ENCODE data around the gene DNAAF3.

Gene DNAAF3

GRCh38 chr19:55160128-55160985, 6.1 kb downstream of the DNAAF3 start:
- H2BK12ac ChIP-seq (ENCODE audit: low read length in 2 of 2), result peak overlapping the region; percentile 29 to 38
- H3K9me3 ChIP-seq (ENCODE audit: control insufficient read depth, low read length), result no peaks in the 10 kb centered on the region
- peak overlapping the region in 1 of 2 experiments; percentile 42 for H3K18ac ChIP-seq (ENCODE audit: low read depth in 1 of 2, low read length in 2 of 2)
- H3K14ac ChIP-seq (ENCODE audit: low read length in 2 of 2), result peak overlapping the region in 1 of 2 experiments; percentile 82
- peaks cover 34 to 47% of the 10 kb centered on the region in 2 experiments for H3K27me3 ChIP-seq (ENCODE audit: control insufficient read depth in 1 of 2, insufficient read depth in 1 of 2, low read length in 2 of 2)
- H2AK5ac ChIP-seq (ENCODE audit: low read length, severe bottlenecking), result no peak overlapping the region
- H4K91ac ChIP-seq (ENCODE audit: low read length), result no peak overlapping the region
- no peaks in the 10 kb centered on the region for H3K79me1 ChIP-seq (replicated peaks; ENCODE audit: low read length, poor library complexity, severe bottlenecking)
- H3K4ac ChIP-seq (ENCODE audit: low read depth in 1 of 2, low read length in 2 of 2), result peak overlapping the region in 1 of 2 experiments; percentile 18
- H3K4me1 ChIP-seq (ENCODE audit: control insufficient read depth, insufficient read depth, low read depth, low read length), result peaks cover 33% of the 10 kb centered on the region
- DNase-seq, result peak; percentile 80
- no peak overlapping the region for H2BK5ac ChIP-seq (ENCODE audit: low read depth, low read length, poor library complexity, severe bottlenecking)
- WGBS, result 7% methylated on average over 19 of the region's 33 CpGs
- H4K8ac ChIP-seq (ENCODE audit: low read length), result no peak overlapping the region
- no peak overlapping the region for H3K27ac ChIP-seq (ENCODE audit: low read length, poor library complexity, severe bottlenecking)
- H3K4me3 ChIP-seq (ENCODE audit: insufficient read depth in 1 of 2, low read depth in 1 of 2, low read length in 2 of 2), result no peak overlapping the region
- H2BK120ac ChIP-seq (ENCODE audit: low read depth, low read length), result no peak overlapping the region
- no peaks in the 10 kb centered on the region for H3K36me3 ChIP-seq (ENCODE audit: control insufficient read depth in 1 of 2, insufficient read depth in 2 of 2, low read depth in 1 of 2, low read length in 2 of 2)
- no peak overlapping the region for H3K23ac ChIP-seq (ENCODE audit: low read length in 2 of 2)
- H3K9ac ChIP-seq (ENCODE audit: low read length), result no peak overlapping the region
- no peak overlapping the region for H2AFZ ChIP-seq (ENCODE audit: low read depth, low read length)
- no peak overlapping the region for H3K4me2 ChIP-seq (ENCODE audit: low read length, poor library complexity, severe bottlenecking)
- no peak overlapping the region for H2BK15ac ChIP-seq (ENCODE audit: low read depth, poor library complexity, severe bottlenecking)

GRCh38 chr19:55158848-55159749, 7.3 kb downstream of the DNAAF3 start:
- H3K23ac ChIP-seq (ENCODE audit: low read length in 2 of 2), result no peak overlapping the region

GRCh38 chr19:55158423-55158822, 8.0 kb downstream of the DNAAF3 start:
- Histone ChIP-seq H3K4me3 (ENCODE audit: insufficient read depth in 1 of 2, low read depth in 1 of 2, low read length in 2 of 2) (no peak overlapping the region), H4K91ac (ENCODE audit: low read length) (no peak overlapping the region), H3K9ac (ENCODE audit: low read length) (no peak overlapping the region), H3K79me1 (replicated peaks; ENCODE audit: low read length, poor library complexity, severe bottlenecking) (no peaks in the 10 kb centered on the region), H2BK12ac (ENCODE audit: low read length in 2 of 2) (no peak overlapping the region), H2BK15ac (ENCODE audit: low read depth, poor library complexity, severe bottlenecking) (no peak overlapping the region), H2AK5ac (ENCODE audit: low read length, severe bottlenecking) (no peak overlapping the region), H3K36me3 (ENCODE audit: control insufficient read depth in 1 of 2, insufficient read depth in 2 of 2, low read depth in 1 of 2, low read length in 2 of 2) (no peaks in the 10 kb centered on the region), H3K4me2 (ENCODE audit: low read length, poor library complexity, severe bottlenecking) (no peak overlapping the region), H3K27me3 (ENCODE audit: control insufficient read depth in 1 of 2, insufficient read depth in 1 of 2, low read length in 2 of 2) (peaks cover 33 to 42% of the 10 kb centered on the region in 2 experiments), H3K14ac (ENCODE audit: low read length in 2 of 2) (no peak overlapping the region), H3K27ac (ENCODE audit: low read length, poor library complexity, severe bottlenecking) (no peak overlapping the region), H3K9me3 (ENCODE audit: control insufficient read depth, low read length) (no peaks in the 10 kb centered on the region), H2AFZ (ENCODE audit: low read depth, low read length) (no peak overlapping the region), H3K4ac (ENCODE audit: low read depth in 1 of 2, low read length in 2 of 2) (no peak overlapping the region), H2BK120ac (ENCODE audit: low read depth, low read length) (no peak overlapping the region), H4K8ac (ENCODE audit: low read length) (no peak overlapping the region), H3K23ac (ENCODE audit: low read length in 2 of 2) (no peak overlapping the region), H3K4me1 (ENCODE audit: control insufficient read depth, insufficient read depth, low read depth, low read length) (peaks cover 33% of the 10 kb centered on the region), H3K18ac (ENCODE audit: low read depth in 1 of 2, low read length in 2 of 2) (no peak overlapping the region), H2BK5ac (ENCODE audit: low read depth, low read length, poor library complexity, severe bottlenecking) (no peak overlapping the region)
- no peak for DNase-seq
- 75% methylated on average over 4 of the region's 4 CpGs for WGBS

More at GRCh38 chr19:55158848-55159749, 7.3 kb downstream of the DNAAF3 start:
- no peak overlapping the region for H3K4ac ChIP-seq (ENCODE audit: low read depth in 1 of 2, low read length in 2 of 2)
- H2BK120ac ChIP-seq (ENCODE audit: low read depth, low read length), result no peak overlapping the region
- no peak overlapping the region for H2BK12ac ChIP-seq (ENCODE audit: low read length in 2 of 2)
- no peak overlapping the region for H2BK15ac ChIP-seq (ENCODE audit: low read depth, poor library complexity, severe bottlenecking)
- H3K4me3 ChIP-seq (ENCODE audit: insufficient read depth in 1 of 2, low read depth in 1 of 2, low read length in 2 of 2), result peak overlapping the region in 1 of 2 experiments; percentile 33
- H2AK5ac ChIP-seq (ENCODE audit: low read length, severe bottlenecking), result no peak overlapping the region
- no peak overlapping the region for H2AFZ ChIP-seq (ENCODE audit: low read depth, low read length)
- no peak overlapping the region for H3K4me2 ChIP-seq (ENCODE audit: low read length, poor library complexity, severe bottlenecking)
- no peak overlapping the region for H4K91ac ChIP-seq (ENCODE audit: low read length)
- no peak for DNase-seq
- no peaks in the 10 kb centered on the region for H3K79me1 ChIP-seq (replicated peaks; ENCODE audit: low read length, poor library complexity, severe bottlenecking)
- H2BK5ac ChIP-seq (ENCODE audit: low read depth, low read length, poor library complexity, severe bottlenecking), result no peak overlapping the region
- no peak overlapping the region for H3K27ac ChIP-seq (ENCODE audit: low read length, poor library complexity, severe bottlenecking)
- peaks cover 33 to 44% of the 10 kb centered on the region in 2 experiments for H3K27me3 ChIP-seq (ENCODE audit: control insufficient read depth in 1 of 2, insufficient read depth in 1 of 2, low read length in 2 of 2)
- no peak overlapping the region for H3K9ac ChIP-seq (ENCODE audit: low read length)
- WGBS, result 62% methylated on average over 18 of the region's 18 CpGs
- no peaks in the 10 kb centered on the region for H3K36me3 ChIP-seq (ENCODE audit: control insufficient read depth in 1 of 2, insufficient read depth in 2 of 2, low read depth in 1 of 2, low read length in 2 of 2)
- H4K8ac ChIP-seq (ENCODE audit: low read length), result no peak overlapping the region
- no peaks in the 10 kb centered on the region for H3K9me3 ChIP-seq (ENCODE audit: control insufficient read depth, low read length)
- no peak overlapping the region for H3K14ac ChIP-seq (ENCODE audit: low read length in 2 of 2)
- peaks cover 33% of the 10 kb centered on the region for H3K4me1 ChIP-seq (ENCODE audit: control insufficient read depth, insufficient read depth, low read depth, low read length)
- no peak overlapping the region for H3K18ac ChIP-seq (ENCODE audit: low read depth in 1 of 2, low read length in 2 of 2)

Data from mesenchymal stem cell (in vitro differentiated cells and primary cell).